ENCODE results near the gene SMAD3. TPM values are rescaled to one million over a fixed set of nuclear protein-coding genes. Genes with fewer than 3 reads are reported as not detected.

SMAD3 gene
- total RNA-seq, 1 donor from 2014 or later: 12.5 TPM

- H3K79me2 ChIP-seq (ENCODE audit: low read depth): no peaks in the 10 kb centered on the region
- no peak overlapping the region for H3K4me2 ChIP-seq
- no peak overlapping the region for H3K4me3 Mint-ChIP-seq
- no peaks in the 10 kb centered on the region for H3K9me3 Mint-ChIP-seq
- peaks cover 7% of the 10 kb centered on the region for H3K36me3 Mint-ChIP-seq
- no peaks in the 10 kb centered on the region for H3K4me1 Mint-ChIP-seq
- H3K4me1 ChIP-seq: no peaks in the 10 kb centered on the region
- H4K20me1 ChIP-seq (ENCODE audit: low read depth): peaks cover 5% of the 10 kb centered on the region
- no peak for TF ChIP-seq EZH2 (IDR thresholded peaks at IDR 0.05)
- TF ChIP-seq CTCF (IDR thresholded peaks at IDR 0.05): no peak
- no peak for TF ChIP-seq EZH2phosphoT487 (IDR thresholded peaks at IDR 0.05)
- no peak for DNase-seq (ENCODE audit: low spot score)
- no peak overlapping the region for H2AFZ ChIP-seq (replicated peaks)
- no peaks in the 10 kb centered on the region for H3K27me3 Mint-ChIP-seq (ENCODE audit: insufficient read depth, low read depth)
- no peak overlapping the region for H3K4me3 ChIP-seq
- no peaks in the 10 kb centered on the region for H3K9me3 ChIP-seq (ENCODE audit: low read depth)
- H3K27ac ChIP-seq: no peak overlapping the region
- peaks cover 6% of the 10 kb centered on the region for H3K36me3 ChIP-seq
- H3F3A ChIP-seq (ENCODE audit: low read depth): peaks cover 4% of the 10 kb centered on the region
- H3K9ac ChIP-seq: no peak overlapping the region
- H3K27ac Mint-ChIP-seq: no peak overlapping the region
- no peaks in the 10 kb centered on the region for H3K27me3 ChIP-seq
Observed at GRCh38 chr15:67224889-67225288, 159.5 kb downstream of the SMAD3 start.

GRCh38 chr15:67225336-67225735 lies 159.9 kb downstream of the SMAD3 start:
- Histone ChIP-seq H2AFZ (replicated peaks) (no peak overlapping the region), H3K4me1 (no peaks in the 10 kb centered on the region), H3K79me2 (ENCODE audit: low read depth) (no peaks in the 10 kb centered on the region), H3K4me3 (no peak overlapping the region), H4K20me1 (ENCODE audit: low read depth) (peaks cover 5% of the 10 kb centered on the region), H3K27me3 (no peaks in the 10 kb centered on the region), H3F3A (ENCODE audit: low read depth) (peaks cover 4% of the 10 kb centered on the region), H3K36me3 (peaks cover 6% of the 10 kb centered on the region), H3K9ac (no peak overlapping the region), H3K9me3 (ENCODE audit: low read depth) (no peaks in the 10 kb centered on the region), H3K27ac (no peak overlapping the region), H3K4me2 (no peak overlapping the region)
- no peaks in the 10 kb centered on the region for H3K27me3 Mint-ChIP-seq (ENCODE audit: insufficient read depth, low read depth)
- no peak overlapping the region for H3K27ac Mint-ChIP-seq
- no peak for DNase-seq (ENCODE audit: low spot score)
- no peaks in the 10 kb centered on the region for H3K9me3 Mint-ChIP-seq
- no peaks in the 10 kb centered on the region for H3K4me1 Mint-ChIP-seq
- TF ChIP-seq CTCF (IDR thresholded peaks at IDR 0.05): no peak
- no peak overlapping the region for H3K4me3 Mint-ChIP-seq
- H3K36me3 Mint-ChIP-seq: peaks cover 7% of the 10 kb centered on the region

- no peaks in the 10 kb centered on the region for H3K4me1 Mint-ChIP-seq
Observed at GRCh38 chr15:67227431-67227830, 162.0 kb downstream of the SMAD3 start.

More at GRCh38 chr15:67227431-67227830, 162.0 kb downstream of the SMAD3 start:
- Histone ChIP-seq H3K4me1 (no peaks in the 10 kb centered on the region), H3K9ac (no peak overlapping the region), H3K4me2 (no peak overlapping the region), H3K9me3 (ENCODE audit: low read depth) (no peaks in the 10 kb centered on the region), H3K27me3 (no peaks in the 10 kb centered on the region), H4K20me1 (ENCODE audit: low read depth) (peaks cover 5% of the 10 kb centered on the region), H3K4me3 (no peak overlapping the region), H3K36me3 (peaks cover 6% of the 10 kb centered on the region), H3K79me2 (ENCODE audit: low read depth) (no peaks in the 10 kb centered on the region), H3F3A (ENCODE audit: low read depth) (peaks cover 4% of the 10 kb centered on the region), H3K27ac (peak overlapping the region; percentile 4), H2AFZ (replicated peaks) (no peak overlapping the region)
- DNase-seq (ENCODE audit: low spot score): no peak
- peaks cover 11% of the 10 kb centered on the region for H3K36me3 Mint-ChIP-seq
- no peaks in the 10 kb centered on the region for H3K27me3 Mint-ChIP-seq (ENCODE audit: insufficient read depth, low read depth)
- no peak overlapping the region for H3K27ac Mint-ChIP-seq
- no peaks in the 10 kb centered on the region for H3K9me3 Mint-ChIP-seq
- no peak overlapping the region for H3K4me3 Mint-ChIP-seq
- TF ChIP-seq EZH2 (IDR thresholded peaks at IDR 0.05) (no peak), EZH2phosphoT487 (IDR thresholded peaks at IDR 0.05) (no peak), CTCF (IDR thresholded peaks at IDR 0.05) (no peak)
